GM06990 (cell line): ENCODE measurements around the gene MIGA2.

Experiments
- DNase-seq: peaks from one replicate; pipeline ENCODE4 v3.0.0-alpha.2; 2011; ENCODE audit not compliant: insufficient read length; ENCODE audit errors: extremely low read depth
- H3K27me3 ChIP-seq: replicated peaks from 2 replicates; pipeline ENCODE4 v1.6.0; 2011; ENCODE audit warnings: low read length; ENCODE audit not compliant: control insufficient read depth, insufficient read depth
- H3K36me3 ChIP-seq: 2 replicates; pipeline ENCODE4 v1.5.1; 2011; ENCODE audit warnings: low read length; ENCODE audit not compliant: control insufficient read depth, insufficient read depth
- H3K4me3 ChIP-seq: replicated peaks from 2 replicates; pipeline ENCODE4 v1.5.1; 2011; ENCODE audit warnings: low read depth, mild to moderate bottlenecking, control low read depth, low read length
- TF ChIP-seq, protein P1 (sequence below): IDR thresholded peaks from 2 replicates; pipeline ENCODE4 v1.5.1; 2011; ENCODE audit warnings: low read length, control low read depth, mild to moderate bottlenecking, inconsistent platforms; ENCODE audit not compliant: insufficient read depth, poor library complexity, severe bottlenecking

Gene MIGA2

DNA sequence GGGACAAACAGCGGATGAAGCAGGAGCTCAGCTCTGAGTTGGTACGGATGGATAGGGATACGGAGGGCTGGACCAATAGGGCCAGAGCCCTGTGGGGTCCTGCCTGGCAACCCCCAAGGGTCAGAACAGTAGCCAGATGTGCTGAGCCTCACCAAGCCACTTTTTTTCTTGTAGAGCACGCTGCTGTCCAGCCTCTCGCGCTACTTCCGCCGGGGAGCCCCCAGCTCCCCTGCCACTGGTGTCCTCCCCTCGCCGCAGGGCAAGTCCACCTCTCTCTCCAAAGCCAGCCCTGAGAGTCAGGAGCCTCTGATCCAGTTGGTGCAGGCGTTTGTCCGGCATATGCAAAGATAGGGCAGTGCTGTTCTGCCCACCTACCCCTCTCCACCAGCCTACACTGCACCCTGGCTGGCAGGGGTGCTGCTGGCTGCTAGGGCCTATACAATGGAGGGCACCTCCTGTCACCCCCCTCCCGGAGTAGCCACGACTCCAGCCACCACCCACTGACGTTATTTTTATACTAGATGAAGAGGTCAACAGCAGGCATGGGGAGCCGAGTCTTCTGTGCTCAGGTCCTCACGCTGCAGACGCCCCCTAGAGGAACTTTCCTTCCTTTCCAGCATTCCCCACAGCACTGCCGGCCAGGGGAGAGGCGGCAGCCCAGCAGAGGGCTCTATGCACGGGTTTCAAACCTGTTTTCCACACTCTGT, 29.9 kb upstream of the MIGA2 start:
- Histone ChIP-seq H3K4me3 (no peak overlapping the region), H3K27me3 (no peaks in the 10 kb centered on the region), H3K36me3 (peaks cover 52% of the 10 kb centered on the region)
- TF ChIP-seq, protein P1, sequence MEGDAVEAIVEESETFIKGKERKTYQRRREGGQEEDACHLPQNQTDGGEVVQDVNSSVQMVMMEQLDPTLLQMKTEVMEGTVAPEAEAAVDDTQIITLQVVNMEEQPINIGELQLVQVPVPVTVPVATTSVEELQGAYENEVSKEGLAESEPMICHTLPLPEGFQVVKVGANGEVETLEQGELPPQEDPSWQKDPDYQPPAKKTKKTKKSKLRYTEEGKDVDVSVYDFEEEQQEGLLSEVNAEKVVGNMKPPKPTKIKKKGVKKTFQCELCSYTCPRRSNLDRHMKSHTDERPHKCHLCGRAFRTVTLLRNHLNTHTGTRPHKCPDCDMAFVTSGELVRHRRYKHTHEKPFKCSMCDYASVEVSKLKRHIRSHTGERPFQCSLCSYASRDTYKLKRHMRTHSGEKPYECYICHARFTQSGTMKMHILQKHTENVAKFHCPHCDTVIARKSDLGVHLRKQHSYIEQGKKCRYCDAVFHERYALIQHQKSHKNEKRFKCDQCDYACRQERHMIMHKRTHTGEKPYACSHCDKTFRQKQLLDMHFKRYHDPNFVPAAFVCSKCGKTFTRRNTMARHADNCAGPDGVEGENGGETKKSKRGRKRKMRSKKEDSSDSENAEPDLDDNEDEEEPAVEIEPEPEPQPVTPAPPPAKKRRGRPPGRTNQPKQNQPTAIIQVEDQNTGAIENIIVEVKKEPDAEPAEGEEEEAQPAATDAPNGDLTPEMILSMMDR, result peak; percentile 95
- DNase-seq, result no peak

DNA sequence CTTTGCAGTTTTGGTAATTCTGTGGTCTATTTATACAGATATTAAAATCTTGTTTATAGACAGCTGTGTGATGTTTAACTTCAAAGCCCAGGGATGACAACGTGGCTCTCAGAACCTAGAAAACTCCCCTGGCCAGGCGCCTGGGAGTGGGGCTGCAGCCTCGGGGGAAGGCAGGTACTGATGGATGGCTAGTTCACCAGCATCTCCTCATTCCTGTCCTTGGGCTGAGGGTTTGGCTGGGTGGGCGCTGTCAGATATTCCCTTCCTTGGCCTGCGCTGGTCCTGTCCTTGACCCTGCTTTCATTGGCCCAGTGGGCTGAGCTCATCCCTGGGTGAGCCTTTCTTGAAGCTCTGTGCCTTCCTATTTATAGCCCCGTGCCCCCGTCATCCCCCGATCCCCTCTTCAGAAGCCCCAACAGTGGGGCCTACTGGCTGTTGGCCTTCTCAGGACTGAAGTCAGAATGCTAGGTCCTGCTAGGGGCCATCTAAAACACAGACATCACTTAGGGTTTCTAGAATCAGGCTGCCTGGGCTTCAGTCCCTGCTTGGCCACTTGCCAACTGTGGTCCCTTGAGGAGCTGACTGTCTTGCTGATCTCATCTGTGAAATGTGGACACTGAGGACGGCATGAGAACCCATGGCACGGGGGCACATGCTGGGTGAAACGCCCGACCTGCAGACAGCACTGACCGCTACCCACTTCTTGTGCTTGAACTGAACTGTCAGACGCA, 29.2 kb upstream of the MIGA2 start:
- TF ChIP-seq, protein P1, result no peak
- no peaks in the 10 kb centered on the region for H3K27me3 ChIP-seq
- peaks cover 47% of the 10 kb centered on the region for H3K36me3 ChIP-seq
- no peak overlapping the region for H3K4me3 ChIP-seq
- no peak for DNase-seq

DNA sequence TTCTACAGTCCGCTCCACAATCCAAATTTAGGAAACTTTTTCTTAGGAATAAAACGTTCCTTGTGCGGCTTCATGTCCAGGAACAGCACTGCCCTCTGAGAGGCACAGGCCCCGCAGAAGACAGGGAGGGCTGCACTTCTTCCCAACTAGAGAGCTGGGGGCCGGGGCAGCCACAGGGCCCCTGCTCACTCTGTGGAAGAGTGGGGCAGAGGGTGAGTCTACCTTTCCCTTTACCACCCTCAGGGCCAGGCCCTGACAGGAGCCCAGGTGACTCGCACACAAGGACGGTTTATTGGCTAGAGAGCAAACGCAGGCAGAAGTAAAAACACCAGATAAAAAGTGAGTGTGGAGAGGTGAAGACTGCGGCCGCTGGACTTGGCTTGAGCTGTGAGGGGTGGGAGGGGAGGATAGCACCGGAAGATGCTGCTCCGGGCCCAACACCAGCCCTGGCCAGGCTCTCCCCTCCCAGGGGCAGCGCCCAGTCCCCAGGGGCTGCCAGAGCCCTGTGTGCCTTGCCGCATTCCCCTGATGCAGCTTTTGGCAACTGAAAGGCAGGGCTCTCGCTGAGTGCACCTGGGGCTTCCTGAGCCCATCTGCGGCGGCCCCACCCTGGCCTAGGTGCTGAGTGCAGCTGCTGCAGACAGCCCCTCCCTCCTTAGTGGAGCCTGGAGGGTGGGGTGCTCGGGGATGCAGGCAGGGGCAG, 28.5 kb upstream of the MIGA2 start:
- TF ChIP-seq, protein P1, result no peak
- DNase-seq, result no peak
- Histone ChIP-seq H3K4me3 (no peak overlapping the region), H3K27me3 (no peaks in the 10 kb centered on the region), H3K36me3 (peaks cover 44% of the 10 kb centered on the region)

DNA sequence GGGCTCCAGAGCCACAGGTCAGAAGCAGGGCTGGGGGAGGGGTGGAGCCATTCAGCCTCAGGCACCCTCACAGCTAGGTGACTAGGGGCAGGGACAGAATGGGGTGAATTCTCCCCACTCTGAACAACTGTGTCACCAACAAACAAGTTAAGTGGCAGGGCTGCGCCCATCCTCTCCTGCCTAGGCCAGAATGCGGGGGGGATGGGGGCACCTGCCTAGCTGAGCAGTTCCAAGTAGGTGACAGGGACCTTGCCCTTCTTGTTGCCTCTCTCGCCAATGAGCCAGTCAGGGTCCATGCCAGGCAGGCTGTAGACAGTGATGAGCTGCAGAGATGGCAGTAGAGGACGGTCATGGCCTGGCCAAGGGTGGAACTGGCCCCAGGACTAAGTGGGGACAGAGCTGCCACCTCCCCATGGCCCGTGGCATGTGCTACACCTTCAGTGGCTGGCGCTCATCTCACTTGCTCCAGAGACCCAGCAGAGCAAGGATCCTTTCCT, 27.9 kb upstream of the MIGA2 start:
- Histone ChIP-seq H3K27me3 (no peaks in the 10 kb centered on the region), H3K4me3 (no peak overlapping the region), H3K36me3 (peaks cover 42% of the 10 kb centered on the region)
- TF ChIP-seq, protein P1, result no peak
- DNase-seq, result no peak

DNA sequence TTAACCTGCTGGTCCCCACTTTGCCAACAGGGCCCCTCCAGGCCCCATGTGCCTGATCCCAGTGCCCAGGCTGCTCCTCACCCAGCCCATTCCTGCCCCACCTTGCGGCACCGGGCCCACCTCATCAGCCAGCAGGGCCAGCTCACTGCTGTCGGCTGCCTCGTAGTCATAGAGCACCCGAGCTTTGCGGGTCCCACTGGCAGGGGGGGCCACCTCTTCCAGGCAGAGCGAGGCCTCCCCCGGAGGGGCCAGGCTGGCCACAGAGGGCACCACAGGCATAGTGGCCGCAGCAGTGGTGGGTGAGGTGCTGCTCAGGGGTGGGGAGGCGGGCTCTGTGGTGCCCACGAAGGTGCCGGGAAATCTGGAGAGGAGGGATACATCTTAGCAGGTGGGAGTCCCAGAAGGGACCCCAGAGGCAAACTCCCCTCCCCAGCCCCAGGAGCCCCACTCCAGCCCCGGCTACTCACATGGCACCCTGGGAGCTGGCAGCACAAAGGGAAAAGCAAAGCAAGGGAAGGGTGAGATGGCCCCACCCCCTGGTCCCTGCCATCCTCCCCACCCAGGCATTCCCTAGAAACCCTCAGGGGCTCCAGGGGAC, 27.3 kb upstream of the MIGA2 start:
- Histone ChIP-seq H3K4me3 (no peak overlapping the region), H3K36me3 (peaks cover 43% of the 10 kb centered on the region), H3K27me3 (no peaks in the 10 kb centered on the region)
- no peak for DNase-seq
- TF ChIP-seq, protein P1, result no peak
